ENCODE measurements around the gene FGF6. TPM values are rescaled to one million over a fixed set of nuclear protein-coding genes. Genes with fewer than 3 reads are reported as not detected.

Gene FGF6
- total and polyA plus RNA-seq, 2 of the 13 experiments (the other 11 are each of a cell fraction or from before 2014, with no cell fraction given) = not detected

DNA sequence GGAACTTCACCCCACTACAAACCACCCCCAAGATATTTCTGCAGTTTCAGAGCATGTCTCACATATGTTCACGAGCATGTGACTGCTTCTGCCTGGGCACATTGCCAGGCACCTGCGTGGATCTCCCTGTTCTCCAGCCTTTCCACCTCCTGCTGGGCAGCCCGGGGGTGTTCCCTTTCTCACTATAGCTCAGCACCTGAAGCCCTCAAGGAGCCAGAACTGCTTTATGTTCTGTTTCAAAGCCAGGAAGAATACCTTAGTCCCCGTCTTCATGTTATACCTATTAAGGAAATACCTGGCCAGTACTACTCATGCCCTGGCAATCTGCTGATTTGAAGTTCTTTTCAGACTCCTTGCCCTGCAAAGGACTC lies 4.2 kb upstream of the FGF6 start:
- H3K4me2 ChIP-seq (ENCODE audit: low read depth, low read length) = peak overlapping the region; percentile 70
- ATAC-seq (no peak; the same call in 2 of the 3 replicates), FAIRE-seq (no peak), DNase-seq (ENCODE audit: low spot score) (no peak)
- no TSS peak for BruUV-seq (replicated peaks)
- no peaks in the 10 kb centered on the region for H3K9me3 ChIP-seq (ENCODE audit: low read length)
- 21% methylated on average over 3 of the region's 4 CpGs for WGBS (ENCODE audit: low lambda C conversion rate)
- TF ChIP-seq ZNF292 (CRISPR knock-in tag; IDR thresholded peaks at IDR 0.05; ENCODE audit: borderline replicate concordance, low read depth) = no peak
- no peak for TF ChIP-seq PTBP1 (IDR thresholded peaks at IDR 0.05; ENCODE audit: low read depth, low read length, poor library complexity, severe bottlenecking)
- TF ChIP-seq ZNF232 (CRISPR knock-in tag; IDR thresholded peaks at IDR 0.05; ENCODE audit: borderline replicate concordance) = no peak
- TF ChIP-seq ZNF672 (CRISPR knock-in tag; IDR thresholded peaks at IDR 0.05) = no peak
- TF ChIP-seq, protein P1, sequence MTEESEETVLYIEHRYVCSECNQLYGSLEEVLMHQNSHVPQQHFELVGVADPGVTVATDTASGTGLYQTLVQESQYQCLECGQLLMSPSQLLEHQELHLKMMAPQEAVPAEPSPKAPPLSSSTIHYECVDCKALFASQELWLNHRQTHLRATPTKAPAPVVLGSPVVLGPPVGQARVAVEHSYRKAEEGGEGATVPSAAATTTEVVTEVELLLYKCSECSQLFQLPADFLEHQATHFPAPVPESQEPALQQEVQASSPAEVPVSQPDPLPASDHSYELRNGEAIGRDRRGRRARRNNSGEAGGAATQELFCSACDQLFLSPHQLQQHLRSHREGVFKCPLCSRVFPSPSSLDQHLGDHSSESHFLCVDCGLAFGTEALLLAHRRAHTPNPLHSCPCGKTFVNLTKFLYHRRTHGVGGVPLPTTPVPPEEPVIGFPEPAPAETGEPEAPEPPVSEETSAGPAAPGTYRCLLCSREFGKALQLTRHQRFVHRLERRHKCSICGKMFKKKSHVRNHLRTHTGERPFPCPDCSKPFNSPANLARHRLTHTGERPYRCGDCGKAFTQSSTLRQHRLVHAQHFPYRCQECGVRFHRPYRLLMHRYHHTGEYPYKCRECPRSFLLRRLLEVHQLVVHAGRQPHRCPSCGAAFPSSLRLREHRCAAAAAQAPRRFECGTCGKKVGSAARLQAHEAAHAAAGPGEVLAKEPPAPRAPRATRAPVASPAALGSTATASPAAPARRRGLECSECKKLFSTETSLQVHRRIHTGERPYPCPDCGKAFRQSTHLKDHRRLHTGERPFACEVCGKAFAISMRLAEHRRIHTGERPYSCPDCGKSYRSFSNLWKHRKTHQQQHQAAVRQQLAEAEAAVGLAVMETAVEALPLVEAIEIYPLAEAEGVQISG (CRISPR knock-in tag; IDR thresholded peaks at IDR 0.05) = no peak
- no peak for TF ChIP-seq RFXANK (CRISPR knock-in tag; IDR thresholded peaks at IDR 0.05)
- no peak for TF ChIP-seq TARDBP (CRISPR knock-in tag; IDR thresholded peaks at IDR 0.05)
- no peak for TF ChIP-seq MXI1 (IDR thresholded peaks at IDR 0.05; ENCODE audit: borderline replicate concordance, low read depth, low read length)
- TF ChIP-seq NCOA2 (CRISPR knock-in tag; IDR thresholded peaks at IDR 0.05) = no peak
- no peak overlapping the region for H3K27ac ChIP-seq (ENCODE audit: extremely low read length, insufficient read depth, low read length)
- ChIA-PET CTCF (ENCODE audit: low intra/inter-chr PET ratio, low total read pairs) (no interaction called here), POLR2A (no interaction called here)
- H4K20me1 ChIP-seq (ENCODE audit: insufficient read depth, low read length) = no peaks in the 10 kb centered on the region
- in situ Hi-C loops (cut with HindIII; ENCODE audit: extremely low pct_ligation_motif_present, low pct_unique_long_range_greater_than_20kb) = no loop called here
- no peak overlapping the region for H3K9ac ChIP-seq (ENCODE audit: insufficient read depth, low read depth, low read length)
- peak overlapping the region in 1 of 3 experiments; percentile 30; a peak in 1 of 6 replicates for H3K4me3 ChIP-seq (replicated peaks in 1 of 3; ENCODE audit: insufficient read depth in 1 of 3, low read depth in 2 of 3, low read length in 3 of 3)
- no peaks in the 10 kb centered on the region for H3K79me2 ChIP-seq (ENCODE audit: insufficient read depth, low read length)
- peaks cover 22% of the 10 kb centered on the region for H3K4me1 ChIP-seq (ENCODE audit: insufficient read depth, low read length)
- H3K36me3 ChIP-seq (replicated peaks in 1 of 2; ENCODE audit: control insufficient read depth in 1 of 2, insufficient read depth in 2 of 2, low read length in 2 of 2) = no peaks in the 10 kb centered on the region
- intact Hi-C loops (cut with micrococcal nuclease; ENCODE audit: unreplicated experiment) = no loop called here
- peaks cover 3 to 39% of the 10 kb centered on the region in 2 experiments; a peak in 4 of 5 replicates for H3K27me3 ChIP-seq (ENCODE audit: control insufficient read depth in 1 of 2, insufficient read depth in 2 of 2, low read length in 2 of 2)
- H2AFZ ChIP-seq (ENCODE audit: low read length) = peak overlapping the region; percentile 64
